ENCODE measurements around the gene MAGEE1.

The MAGEE1 gene

GRCh38 chrX:76434103-76434741 is 6.7 kb downstream of the MAGEE1 start:
- TF ChIP-seq CTCF (IDR thresholded peaks at IDR 0.05; ENCODE audit: extremely low read depth, insufficient read depth, missing control alignments), result no peak
- no peak for DNase-seq (ENCODE audit: low spot score)
- in situ Hi-C loops (cut with MboI; ENCODE audit: low pct_unique_long_range_greater_than_20kb, low sequenced_read_pairs, unreplicated experiment), result no loop called here

- in situ Hi-C loops (cut with MboI; ENCODE audit: low pct_unique_long_range_greater_than_20kb, low sequenced_read_pairs, unreplicated experiment), result no loop called here
- TF ChIP-seq CTCF (IDR thresholded peaks at IDR 0.05; ENCODE audit: extremely low read depth, insufficient read depth, missing control alignments), result no peak
- DNase-seq (ENCODE audit: low spot score), result no peak
These were observed 11.7 kb downstream of the MAGEE1 start for GRCh38 chrX:76439188-76439587.

- DNase-seq (ENCODE audit: low spot score), result no peak
- in situ Hi-C loops (cut with MboI; ENCODE audit: low pct_unique_long_range_greater_than_20kb, low sequenced_read_pairs, unreplicated experiment), result loop anchor here (25.0 kb wide), 1 partner anchor 167 kb away; no protein-coding TSS in a partner anchor
- TF ChIP-seq CTCF (IDR thresholded peaks at IDR 0.05; ENCODE audit: extremely low read depth, insufficient read depth, missing control alignments), result no peak
These were observed 26.4 kb downstream of the MAGEE1 start for GRCh38 chrX:76453737-76454406.

- in situ Hi-C loops (cut with MboI; ENCODE audit: low pct_unique_long_range_greater_than_20kb, low sequenced_read_pairs, unreplicated experiment), result loop anchor here (25.0 kb wide), 1 partner anchor 167 kb away; no protein-coding TSS in a partner anchor
- DNase-seq (ENCODE audit: low spot score), result no peak
These were observed 27.0 kb downstream of the MAGEE1 start for GRCh38 chrX:76454456-76454927.

GRCh38 chrX:76477353-76477752 is 49.8 kb downstream of the MAGEE1 start:
- in situ Hi-C loops (cut with MboI; ENCODE audit: low pct_unique_long_range_greater_than_20kb, low sequenced_read_pairs, unreplicated experiment), result no loop called here
- no peak for DNase-seq (ENCODE audit: low spot score)
- TF ChIP-seq CTCF (IDR thresholded peaks at IDR 0.05; ENCODE audit: extremely low read depth, insufficient read depth, missing control alignments), result no peak

More at GRCh38 chrX:76454456-76454927, 27.0 kb downstream of the MAGEE1 start:
- peak; percentile 71 for TF ChIP-seq CTCF (IDR thresholded peaks at IDR 0.05; ENCODE audit: extremely low read depth, insufficient read depth, missing control alignments)

Data from GM13977 (cell line).